ENCODE results near the gene GALNT10. TPM values are rescaled to one million over a fixed set of nuclear protein-coding genes. Genes with fewer than 3 reads are reported as not detected.

The GALNT10 gene
- total RNA-seq, 1 donor from 2014 or later: 4.8 TPM

DNA sequence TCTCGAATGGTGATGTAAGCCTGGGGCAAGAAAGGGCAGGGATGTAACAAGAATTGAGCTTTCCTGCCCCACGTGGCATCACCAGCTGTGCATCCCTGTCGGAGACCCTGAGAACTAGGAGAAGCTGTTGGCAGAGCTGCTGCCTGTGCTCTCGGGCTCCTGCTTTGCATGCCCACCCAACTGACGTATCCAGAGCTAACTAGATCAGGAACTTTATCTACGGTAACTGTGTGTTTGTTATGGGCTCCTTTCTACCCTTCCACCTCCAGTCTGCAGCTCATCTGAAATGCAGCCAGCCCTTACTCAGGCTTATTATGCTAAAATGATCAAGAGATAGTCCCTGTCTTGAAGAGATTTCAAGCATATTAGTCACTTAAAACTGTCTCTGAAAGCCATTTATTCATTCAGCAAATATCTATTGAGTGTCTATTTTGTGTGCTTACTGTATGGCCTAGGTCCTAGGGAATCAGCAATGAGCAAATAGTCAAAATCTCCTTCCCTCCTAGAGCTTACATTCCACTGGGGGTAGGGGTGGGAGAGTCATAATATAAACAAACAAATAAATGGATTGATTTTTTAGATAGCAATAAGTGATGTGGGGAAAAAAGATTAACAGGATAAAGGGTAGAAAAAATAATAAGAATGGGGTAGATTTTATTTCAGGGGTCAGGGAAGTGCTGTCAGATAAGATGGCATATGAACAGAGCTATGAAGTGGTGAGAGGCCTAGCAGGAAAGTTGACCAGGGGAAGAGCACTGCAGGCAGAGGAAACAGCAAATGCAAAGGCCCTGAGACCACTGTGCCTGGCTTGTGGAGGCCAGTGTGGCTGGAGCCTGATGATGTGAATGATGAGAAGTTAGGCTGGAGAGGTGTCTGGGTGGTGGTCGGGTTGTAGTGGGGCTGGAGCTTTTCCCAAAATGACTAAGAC, 118.2 kb downstream of the GALNT10 start:
- Mint-ChIP-seq H3K4me1 (ENCODE audit: low read depth, unreplicated experiment) (no peaks in the 10 kb centered on the region), H3K27ac (ENCODE audit: unreplicated experiment) (no peak overlapping the region)
- no peak for TF ChIP-seq CTCF (IDR thresholded peaks at IDR 0.05; ENCODE audit: partially characterized antibody, unreplicated experiment)

DNA sequence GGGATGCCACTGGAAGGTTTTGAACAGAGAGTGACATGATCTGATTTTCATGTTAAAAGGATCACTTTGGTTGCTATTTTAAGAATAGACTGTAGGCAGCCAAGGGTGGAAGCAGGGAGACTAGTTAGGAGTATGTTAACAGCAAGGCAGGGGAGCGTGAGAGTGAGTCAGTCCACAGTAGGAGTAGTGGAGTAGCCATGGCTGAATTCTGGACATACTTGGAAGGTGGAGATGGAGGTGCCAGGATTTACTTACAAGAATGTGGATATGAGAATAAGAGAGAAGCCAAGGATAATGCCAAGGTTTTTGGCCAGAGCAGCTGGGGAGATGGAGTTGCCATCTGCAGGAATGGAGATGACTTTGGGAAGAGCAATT, 118.8 kb downstream of the GALNT10 start:
- TF ChIP-seq CTCF (IDR thresholded peaks at IDR 0.05; ENCODE audit: partially characterized antibody, unreplicated experiment): no peak
- Mint-ChIP-seq H3K9me3 (ENCODE audit: unreplicated experiment) (no peaks in the 10 kb centered on the region), H3K4me3 (ENCODE audit: unreplicated experiment) (no peak overlapping the region), H3K27me3 (ENCODE audit: unreplicated experiment) (no peaks in the 10 kb centered on the region), H3K4me1 (ENCODE audit: low read depth, unreplicated experiment) (no peaks in the 10 kb centered on the region), H3K27ac (ENCODE audit: unreplicated experiment) (no peak overlapping the region), H3K36me3 (ENCODE audit: unreplicated experiment) (peaks cover 9% of the 10 kb centered on the region)
- DNase-seq: no peak

More for the DNA sequence above, 118.2 kb downstream of the GALNT10 start:
- Mint-ChIP-seq H3K27me3 (ENCODE audit: unreplicated experiment) (no peaks in the 10 kb centered on the region), H3K4me3 (ENCODE audit: unreplicated experiment) (no peak overlapping the region), H3K36me3 (ENCODE audit: unreplicated experiment) (peaks cover 9% of the 10 kb centered on the region), H3K9me3 (ENCODE audit: unreplicated experiment) (no peaks in the 10 kb centered on the region)
- no peak for DNase-seq

- no peak for TF ChIP-seq CTCF (IDR thresholded peaks at IDR 0.05; ENCODE audit: partially characterized antibody, unreplicated experiment)
- Mint-ChIP-seq H3K4me1 (ENCODE audit: low read depth, unreplicated experiment) (no peaks in the 10 kb centered on the region), H3K9me3 (ENCODE audit: unreplicated experiment) (no peaks in the 10 kb centered on the region)
These were observed 119.3 kb downstream of the GALNT10 start for GRCh38 chr5:154309805-154310204.

DNA sequence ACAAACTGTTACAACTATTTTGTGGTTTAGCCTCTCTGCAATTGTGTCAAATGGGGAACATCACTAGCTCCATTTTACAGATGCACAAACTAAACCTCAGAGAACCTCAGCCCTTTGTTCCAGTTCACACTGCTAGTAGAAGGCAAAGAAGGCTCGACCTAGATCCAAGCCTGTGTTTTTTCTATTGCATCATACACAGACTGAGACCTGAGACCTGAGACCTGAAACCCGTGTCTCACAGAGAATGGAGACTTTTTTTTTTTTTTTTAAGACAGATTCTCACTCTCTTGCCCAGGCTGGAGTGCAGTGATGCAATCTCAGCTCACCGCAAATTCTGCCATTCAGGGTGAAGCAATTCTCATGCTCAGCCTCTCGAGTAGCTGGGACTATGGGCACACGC, 120.8 kb downstream of the GALNT10 start:
- TF ChIP-seq CTCF (IDR thresholded peaks at IDR 0.05; ENCODE audit: partially characterized antibody, unreplicated experiment): no peak
- Mint-ChIP-seq H3K27ac (ENCODE audit: unreplicated experiment) (no peak overlapping the region), H3K4me1 (ENCODE audit: low read depth, unreplicated experiment) (no peaks in the 10 kb centered on the region), H3K27me3 (ENCODE audit: unreplicated experiment) (no peaks in the 10 kb centered on the region), H3K36me3 (ENCODE audit: unreplicated experiment) (no peaks in the 10 kb centered on the region), H3K4me3 (ENCODE audit: unreplicated experiment) (no peak overlapping the region), H3K9me3 (ENCODE audit: unreplicated experiment) (no peaks in the 10 kb centered on the region)
- DNase-seq: no peak

More at GRCh38 chr5:154309805-154310204, 119.3 kb downstream of the GALNT10 start:
- Mint-ChIP-seq H3K4me3 (ENCODE audit: unreplicated experiment) (no peak overlapping the region), H3K27ac (ENCODE audit: unreplicated experiment) (no peak overlapping the region), H3K27me3 (ENCODE audit: unreplicated experiment) (no peaks in the 10 kb centered on the region), H3K36me3 (ENCODE audit: unreplicated experiment) (peaks cover 4% of the 10 kb centered on the region)
- no peak for DNase-seq

- no peak for TF ChIP-seq CTCF (IDR thresholded peaks at IDR 0.05; ENCODE audit: partially characterized antibody, unreplicated experiment)
- H3K36me3 Mint-ChIP-seq (ENCODE audit: unreplicated experiment): no peaks in the 10 kb centered on the region
These were observed 121.5 kb downstream of the GALNT10 start for GRCh38 chr5:154312000-154312399.

More at GRCh38 chr5:154312000-154312399, 121.5 kb downstream of the GALNT10 start:
- DNase-seq: no peak
- H3K27ac Mint-ChIP-seq (ENCODE audit: unreplicated experiment): no peak overlapping the region
- no peaks in the 10 kb centered on the region for H3K4me1 Mint-ChIP-seq (ENCODE audit: low read depth, unreplicated experiment)
- H3K9me3 Mint-ChIP-seq (ENCODE audit: unreplicated experiment): no peaks in the 10 kb centered on the region
- H3K27me3 Mint-ChIP-seq (ENCODE audit: unreplicated experiment): no peaks in the 10 kb centered on the region
- H3K4me3 Mint-ChIP-seq (ENCODE audit: unreplicated experiment): no peak overlapping the region
